ENCODE measurements around the gene SLC2A13. TPM values are rescaled to one million over a fixed set of nuclear protein-coding genes. Genes with fewer than 3 reads are reported as not detected.
"Not testable (repeated sequence)": the region's sequence is repeated elsewhere in the genome, so short reads cannot be mapped to it uniquely, and the experiment has no call there.

The SLC2A13 gene
- total and polyA plus RNA-seq, 2 donors (not counting 3 experiments of a cell fraction or from before 2014, with no cell fraction given), result 1.2 to 4.9 TPM

DNA sequence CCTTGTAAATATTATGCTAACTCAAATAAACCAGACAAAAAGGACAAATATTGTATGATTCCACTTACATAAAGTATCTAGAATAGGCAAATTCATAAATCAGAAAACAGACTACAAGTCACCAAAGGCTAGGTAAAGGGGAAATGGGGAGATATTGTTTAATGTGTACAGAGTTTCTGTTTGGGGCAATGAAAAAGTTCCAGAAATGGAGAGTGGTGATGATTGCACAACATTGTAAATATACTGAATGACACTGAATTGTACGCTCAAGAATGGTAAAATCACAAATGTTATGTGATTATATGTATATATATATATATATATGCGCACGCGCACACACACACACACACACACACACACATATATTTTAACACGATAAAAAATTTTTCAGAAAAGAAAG is 182.5 kb downstream of the SLC2A13 start:
- intact Hi-C loops (cut with micrococcal nuclease), result no loop called here
- no peak overlapping the region for H3K4me3 ChIP-seq (replicated peaks in 1 of 3; ENCODE audit: insufficient read depth in 1 of 3, low read depth in 1 of 3, low read length in 3 of 3)
- FAIRE-seq, result no peak
- H2AFZ ChIP-seq (ENCODE audit: low read depth, low read length), result no peak overlapping the region
- dilution Hi-C loops (cut with MboI; ENCODE audit: extremely low pct_ligation_motif_present, low sequenced_read_pairs), result no loop called here
- no peaks in the 10 kb centered on the region for H3K36me3 ChIP-seq (ENCODE audit: control insufficient read depth in 2 of 2, extremely low read depth in 1 of 2, insufficient read depth in 2 of 2, low read length in 2 of 2)
- POLR2A ChIA-PET, result no interaction called here
- no peak overlapping the region for H3K27ac ChIP-seq (ENCODE audit: insufficient read depth, low read depth, low read length)
- TF ChIP-seq MYC (IDR thresholded peaks at IDR 0.05; ENCODE audit: low read depth, low read length) (no peak), JUN (IDR thresholded peaks at IDR 0.05; ENCODE audit: borderline replicate concordance, insufficient read depth, insufficient read length, low read depth) (no peak), FOS (IDR thresholded peaks at IDR 0.05; ENCODE audit: borderline replicate concordance, insufficient read depth, low read length) (no peak), GATA2 (IDR thresholded peaks at IDR 0.05; ENCODE audit: insufficient read depth, insufficient read length, low read depth, low read length) (no peak), POLR2A (IDR thresholded peaks at IDR 0.05; ENCODE audit: low read depth, low read length) (no peak), EZH2 (IDR thresholded peaks at IDR 0.05; ENCODE audit: borderline replicate concordance, low read depth, low read length, severe bottlenecking) (no peak), POLR2AphosphoS5 (IDR thresholded peaks at IDR 0.05; ENCODE audit: insufficient read depth, low read depth, low read length) (no peak)
- TF ChIP-seq, protein P1, sequence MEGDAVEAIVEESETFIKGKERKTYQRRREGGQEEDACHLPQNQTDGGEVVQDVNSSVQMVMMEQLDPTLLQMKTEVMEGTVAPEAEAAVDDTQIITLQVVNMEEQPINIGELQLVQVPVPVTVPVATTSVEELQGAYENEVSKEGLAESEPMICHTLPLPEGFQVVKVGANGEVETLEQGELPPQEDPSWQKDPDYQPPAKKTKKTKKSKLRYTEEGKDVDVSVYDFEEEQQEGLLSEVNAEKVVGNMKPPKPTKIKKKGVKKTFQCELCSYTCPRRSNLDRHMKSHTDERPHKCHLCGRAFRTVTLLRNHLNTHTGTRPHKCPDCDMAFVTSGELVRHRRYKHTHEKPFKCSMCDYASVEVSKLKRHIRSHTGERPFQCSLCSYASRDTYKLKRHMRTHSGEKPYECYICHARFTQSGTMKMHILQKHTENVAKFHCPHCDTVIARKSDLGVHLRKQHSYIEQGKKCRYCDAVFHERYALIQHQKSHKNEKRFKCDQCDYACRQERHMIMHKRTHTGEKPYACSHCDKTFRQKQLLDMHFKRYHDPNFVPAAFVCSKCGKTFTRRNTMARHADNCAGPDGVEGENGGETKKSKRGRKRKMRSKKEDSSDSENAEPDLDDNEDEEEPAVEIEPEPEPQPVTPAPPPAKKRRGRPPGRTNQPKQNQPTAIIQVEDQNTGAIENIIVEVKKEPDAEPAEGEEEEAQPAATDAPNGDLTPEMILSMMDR (IDR thresholded peaks at IDR 0.05; ENCODE audit: extremely low read depth in 1 of 2, insufficient read depth in 1 of 2, low read depth in 1 of 2, low read length in 2 of 2), result no peak
- TF ChIP-seq, protein P2, sequence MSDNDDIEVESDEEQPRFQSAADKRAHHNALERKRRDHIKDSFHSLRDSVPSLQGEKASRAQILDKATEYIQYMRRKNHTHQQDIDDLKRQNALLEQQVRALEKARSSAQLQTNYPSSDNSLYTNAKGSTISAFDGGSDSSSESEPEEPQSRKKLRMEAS (IDR thresholded peaks at IDR 0.05; ENCODE audit: insufficient read depth, insufficient read length), result no peak
- H3K4me1 ChIP-seq (ENCODE audit: control insufficient read depth, extremely low read depth, insufficient read depth, low read length), result no peaks in the 10 kb centered on the region
- no peaks in the 10 kb centered on the region for H3K27me3 ChIP-seq (ENCODE audit: control insufficient read depth in 2 of 2, insufficient read depth in 2 of 2, low read length in 2 of 2)
- H3K9me3 ChIP-seq (replicated peaks; ENCODE audit: control insufficient read depth, insufficient read depth, low read length), result no peaks in the 10 kb centered on the region
- H3K79me2 ChIP-seq (ENCODE audit: control insufficient read depth, insufficient read depth, low read length), result no peaks in the 10 kb centered on the region
- no peaks in the 10 kb centered on the region for H3K9me1 ChIP-seq (replicated peaks; ENCODE audit: control insufficient read depth, extremely low read depth, insufficient read depth, low read length)
- DNase-seq (ENCODE audit: low read depth, low spot score), result no peak
- H3K4me2 ChIP-seq (ENCODE audit: insufficient read depth, low read length), result no peak overlapping the region
- no peak overlapping the region for H3K9ac ChIP-seq (replicated peaks; ENCODE audit: extremely low read depth, insufficient read depth, low read length)
- CTCF ChIA-PET, result interaction anchor here (1.3 to 1.5 kb wide), 2 partner anchors 9 to 20 kb away, joined by 3 to 5 read pairs; no protein-coding TSS in a partner anchor
- BruUV-seq (replicated peaks), result no TSS peak
- H4K20me1 ChIP-seq (replicated peaks; ENCODE audit: control insufficient read depth, extremely low read depth, insufficient read depth, low read length), result no peaks in the 10 kb centered on the region

DNA sequence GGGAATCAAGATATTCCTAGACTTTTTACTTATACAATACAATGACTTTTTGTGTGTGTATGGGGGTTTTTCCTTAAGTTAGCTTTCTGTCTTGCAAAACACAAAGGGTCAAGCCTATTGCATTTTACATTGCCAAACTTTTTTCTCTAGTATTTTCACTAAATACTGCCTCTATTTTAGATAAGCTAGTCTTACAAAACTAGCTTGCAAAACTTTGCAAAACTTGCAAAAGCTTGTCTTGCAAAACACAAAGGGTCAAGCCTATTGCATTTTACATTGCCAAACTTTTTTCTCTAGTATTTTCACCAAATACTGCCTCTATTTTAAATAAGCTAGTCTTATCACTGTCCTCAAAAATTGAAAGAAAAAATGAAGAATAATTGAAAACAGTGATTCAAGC is 183.3 kb downstream of the SLC2A13 start:
- FAIRE-seq; H3K4me1 ChIP-seq (ENCODE audit: control insufficient read depth, extremely low read depth, insufficient read depth, low read length); H3K27me3 ChIP-seq (ENCODE audit: control insufficient read depth in 2 of 2, insufficient read depth in 2 of 2, low read length in 2 of 2); DNase-seq (ENCODE audit: low read depth, low spot score); H4K20me1 ChIP-seq (replicated peaks; ENCODE audit: control insufficient read depth, extremely low read depth, insufficient read depth, low read length); H3K9me1 ChIP-seq (replicated peaks; ENCODE audit: control insufficient read depth, extremely low read depth, insufficient read depth, low read length); POLR2A ChIA-PET; intact Hi-C loops (cut with micrococcal nuclease); H3K79me2 ChIP-seq (ENCODE audit: control insufficient read depth, insufficient read depth, low read length); H2AFZ ChIP-seq (ENCODE audit: low read depth, low read length); H3K9ac ChIP-seq (replicated peaks; ENCODE audit: extremely low read depth, insufficient read depth, low read length); BruUV-seq (replicated peaks); H3K4me2 ChIP-seq (ENCODE audit: insufficient read depth, low read length); H3K9me3 ChIP-seq (replicated peaks; ENCODE audit: control insufficient read depth, insufficient read depth, low read length); H3K27ac ChIP-seq (ENCODE audit: insufficient read depth, low read depth, low read length); H3K4me3 ChIP-seq (replicated peaks in 1 of 3; ENCODE audit: insufficient read depth in 1 of 3, low read depth in 1 of 3, low read length in 3 of 3); dilution Hi-C loops (cut with MboI; ENCODE audit: extremely low pct_ligation_motif_present, low sequenced_read_pairs); H3K36me3 ChIP-seq (ENCODE audit: control insufficient read depth in 2 of 2, extremely low read depth in 1 of 2, insufficient read depth in 2 of 2, low read length in 2 of 2): not testable (repeated sequence)
- CTCF ChIA-PET, result interaction anchor here (0.9 kb wide), 1 partner anchor 13 kb away, joined by 3 read pairs; no protein-coding TSS in a partner anchor
